Astrocyte (in vitro differentiated cells and primary cell): ENCODE data around the gene FGD5. TPM values are rescaled to one million over a fixed set of nuclear protein-coding genes. Genes with fewer than 3 reads are reported as not detected.

Experiments used
- DNase-seq: peaks from one replicate; pipeline ENCODE4 v3.0.0-alpha.2; 2010; ENCODE audit warnings: low read depth
- FAIRE-seq: peaks from 2 replicates; lab custom pipeline; 2011; peaks lifted over from hg19 to GRCh38; lab: Jason Lieb, UNC
- H2AFZ ChIP-seq: 2 replicates; pipeline ENCODE4 v1.6.0; 2012; ENCODE audit warnings: low read depth, low read length, inconsistent platforms
- H3K27ac ChIP-seq: 2 replicates; pipeline ENCODE4 v1.5.1; 2011; ENCODE audit warnings: low read depth, low read length, inconsistent platforms
- H3K27me3 ChIP-seq: 2 replicates; pipeline ENCODE4 v1.6.0; 2011; ENCODE audit warnings: low read length, inconsistent platforms; ENCODE audit not compliant: insufficient read depth
- H3K36me3 ChIP-seq: 2 replicates; pipeline ENCODE4 v1.5.1; 2011; ENCODE audit warnings: low read length, inconsistent platforms; ENCODE audit not compliant: insufficient read depth
- H3K4me1 ChIP-seq: 2 replicates; pipeline ENCODE4 v1.5.1; 2011; ENCODE audit warnings: low read length, inconsistent platforms; ENCODE audit not compliant: insufficient read depth
- H3K4me2 ChIP-seq: 2 replicates; pipeline ENCODE4 v1.6.0; 2012; ENCODE audit warnings: low read length, inconsistent platforms
- H3K4me3 ChIP-seq: 2 replicates; pipeline ENCODE4 v1.5.1; 2011; ENCODE audit warnings: low read depth, mild to moderate bottlenecking, low read length, inconsistent platforms; ENCODE audit not compliant: insufficient read depth
- H3K79me2 ChIP-seq: 2 replicates; pipeline ENCODE4 v1.6.0; 2012; ENCODE audit warnings: mild to moderate bottlenecking, low read length, inconsistent platforms; ENCODE audit not compliant: insufficient read depth
- H3K9ac ChIP-seq: 2 replicates; pipeline ENCODE4 v1.6.0; 2012; ENCODE audit warnings: mild to moderate bottlenecking, low read length, inconsistent platforms
- H3K9me3 ChIP-seq: 2 replicates; pipeline ENCODE4 v1.5.1; 2012; ENCODE audit warnings: low read depth, mild to moderate bottlenecking, low read length, inconsistent platforms; ENCODE audit not compliant: insufficient read depth
- H4K20me1 ChIP-seq: 2 replicates; pipeline ENCODE4 v1.6.0; 2012; ENCODE audit warnings: low read length, inconsistent platforms; ENCODE audit not compliant: insufficient read depth
- H3K27ac Mint-ChIP-seq: one replicate; pipeline ENCODE4 v1.8.0; 2021; ENCODE audit warnings: mild to moderate bottlenecking, mixed read lengths; ENCODE audit not compliant: unreplicated experiment
- H3K27me3 Mint-ChIP-seq: one replicate; pipeline ENCODE4 v1.8.0; 2021; ENCODE audit warnings: low read depth, mixed read lengths; ENCODE audit not compliant: unreplicated experiment
- H3K36me3 Mint-ChIP-seq: one replicate; pipeline ENCODE4 v1.8.0; 2021; ENCODE audit warnings: low read depth, mixed read lengths; ENCODE audit not compliant: unreplicated experiment
- H3K4me1 Mint-ChIP-seq: one replicate; pipeline ENCODE4 v1.8.0; 2021; ENCODE audit warnings: low read depth, mixed read lengths; ENCODE audit not compliant: unreplicated experiment
- H3K4me3 Mint-ChIP-seq: one replicate; pipeline ENCODE4 v1.8.0; 2021; ENCODE audit warnings: mild to moderate bottlenecking, moderate library complexity, mixed read lengths; ENCODE audit not compliant: unreplicated experiment
- H3K9me3 Mint-ChIP-seq: one replicate; pipeline ENCODE4 v1.8.0; 2021; ENCODE audit warnings: mild to moderate bottlenecking, mixed read lengths; ENCODE audit not compliant: unreplicated experiment
- EZH2 ChIP-seq: IDR thresholded peaks from 2 replicates; pipeline ENCODE4 v1.6.1; 2012; ENCODE audit warnings: mild to moderate bottlenecking, low read length, inconsistent platforms; ENCODE audit not compliant: insufficient read depth
- total RNA-seq: library from RNA; stranded (reverse); gene quantifications from 2 replicates; pipeline ENCODE4 v1.2.1, GENCODE V29; 2021
- TF ChIP-seq, protein P1 (sequence below): IDR thresholded peaks from 2 replicates; pipeline ENCODE4 v1.5.1; 2011; ENCODE audit warnings: low read depth, mild to moderate bottlenecking, inconsistent platforms, low read length, moderate library complexity; ENCODE audit not compliant: insufficient read depth

The FGD5 gene
- total RNA-seq, 1 donor from 2014 or later = 2.0 TPM

DNA sequence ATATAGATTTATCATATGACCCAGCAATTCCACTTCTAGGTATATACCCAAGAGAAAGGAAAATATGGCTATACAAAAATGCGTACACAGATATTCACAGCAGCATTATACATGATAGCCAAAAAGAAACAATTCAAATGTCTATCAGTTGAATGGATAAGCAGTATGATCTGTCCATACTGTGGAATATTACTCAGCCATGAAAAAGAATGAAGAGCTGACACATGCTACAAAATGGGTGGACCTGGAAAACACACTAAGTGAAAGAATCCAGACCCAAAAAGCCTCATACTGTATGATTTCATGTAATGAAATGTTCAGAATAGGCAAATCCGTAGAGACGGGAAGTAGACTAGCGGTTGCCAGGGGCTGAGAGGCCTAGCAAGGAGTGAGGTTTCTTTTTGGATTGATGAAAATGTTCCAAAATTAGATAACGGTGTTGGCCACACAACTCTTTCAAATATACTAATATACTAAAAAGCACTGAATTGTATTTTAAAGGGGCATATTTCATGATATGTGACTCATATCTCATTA lies 33.4 kb downstream of the FGD5 start:
- Histone ChIP-seq H3K27ac (no peak overlapping the region), H3K36me3 (no peaks in the 10 kb centered on the region), H3K4me3 (no peak overlapping the region), H4K20me1 (no peaks in the 10 kb centered on the region), H3K27me3 (peaks cover 13% of the 10 kb centered on the region), H3K4me2 (no peak overlapping the region), H3K4me1 (no peaks in the 10 kb centered on the region), H2AFZ (no peak overlapping the region), H3K9me3 (no peaks in the 10 kb centered on the region), H3K79me2 (no peaks in the 10 kb centered on the region), H3K9ac (no peak overlapping the region)
- peaks cover 4% of the 10 kb centered on the region for H3K4me1 Mint-ChIP-seq
- H3K9me3 Mint-ChIP-seq = peaks cover 4% of the 10 kb centered on the region
- FAIRE-seq = no peak
- no peak for DNase-seq
- peaks cover 17% of the 10 kb centered on the region for H3K27me3 Mint-ChIP-seq
- TF ChIP-seq, protein P1, sequence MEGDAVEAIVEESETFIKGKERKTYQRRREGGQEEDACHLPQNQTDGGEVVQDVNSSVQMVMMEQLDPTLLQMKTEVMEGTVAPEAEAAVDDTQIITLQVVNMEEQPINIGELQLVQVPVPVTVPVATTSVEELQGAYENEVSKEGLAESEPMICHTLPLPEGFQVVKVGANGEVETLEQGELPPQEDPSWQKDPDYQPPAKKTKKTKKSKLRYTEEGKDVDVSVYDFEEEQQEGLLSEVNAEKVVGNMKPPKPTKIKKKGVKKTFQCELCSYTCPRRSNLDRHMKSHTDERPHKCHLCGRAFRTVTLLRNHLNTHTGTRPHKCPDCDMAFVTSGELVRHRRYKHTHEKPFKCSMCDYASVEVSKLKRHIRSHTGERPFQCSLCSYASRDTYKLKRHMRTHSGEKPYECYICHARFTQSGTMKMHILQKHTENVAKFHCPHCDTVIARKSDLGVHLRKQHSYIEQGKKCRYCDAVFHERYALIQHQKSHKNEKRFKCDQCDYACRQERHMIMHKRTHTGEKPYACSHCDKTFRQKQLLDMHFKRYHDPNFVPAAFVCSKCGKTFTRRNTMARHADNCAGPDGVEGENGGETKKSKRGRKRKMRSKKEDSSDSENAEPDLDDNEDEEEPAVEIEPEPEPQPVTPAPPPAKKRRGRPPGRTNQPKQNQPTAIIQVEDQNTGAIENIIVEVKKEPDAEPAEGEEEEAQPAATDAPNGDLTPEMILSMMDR = no peak
- TF ChIP-seq EZH2 = no peak
- H3K36me3 Mint-ChIP-seq = no peaks in the 10 kb centered on the region
- no peak overlapping the region for H3K27ac Mint-ChIP-seq
- H3K4me3 Mint-ChIP-seq = no peak overlapping the region

DNA sequence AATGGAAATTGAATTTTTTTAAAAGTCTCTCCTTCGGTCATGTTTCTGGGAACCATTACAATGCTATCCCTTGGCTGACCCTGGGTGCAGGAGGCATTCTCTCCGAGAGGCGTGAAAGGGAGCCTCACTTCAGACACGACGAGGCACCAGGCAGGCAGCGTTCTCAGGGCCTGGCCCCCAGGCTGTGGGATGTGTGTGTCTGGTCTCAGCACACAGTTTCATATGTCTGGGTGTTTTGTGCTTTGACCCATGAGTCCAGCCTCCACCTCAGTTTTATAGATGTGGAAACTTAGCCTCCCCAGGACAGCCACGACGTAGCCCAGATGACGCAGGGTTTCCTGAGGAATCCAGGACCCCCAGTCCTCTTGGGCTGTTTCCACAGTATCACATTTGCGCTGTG lies 34.0 kb downstream of the FGD5 start:
- Histone ChIP-seq H4K20me1 (no peaks in the 10 kb centered on the region), H2AFZ (no peak overlapping the region)
- no peak overlapping the region for H3K27ac Mint-ChIP-seq

More for the DNA sequence above, 34.0 kb downstream of the FGD5 start:
- Histone ChIP-seq H3K27me3 (peaks cover 8% of the 10 kb centered on the region), H3K36me3 (no peaks in the 10 kb centered on the region), H3K27ac (no peak overlapping the region), H3K9ac (no peak overlapping the region), H3K9me3 (no peaks in the 10 kb centered on the region), H3K4me2 (no peak overlapping the region), H3K4me3 (no peak overlapping the region), H3K79me2 (no peaks in the 10 kb centered on the region), H3K4me1 (no peaks in the 10 kb centered on the region)
- peaks cover 12% of the 10 kb centered on the region for H3K27me3 Mint-ChIP-seq
- no peak for TF ChIP-seq EZH2
- TF ChIP-seq, protein P1 = no peak
- peaks cover 4% of the 10 kb centered on the region for H3K9me3 Mint-ChIP-seq
- FAIRE-seq = no peak
- H3K4me3 Mint-ChIP-seq = no peak overlapping the region
- H3K36me3 Mint-ChIP-seq = no peaks in the 10 kb centered on the region
- no peak for DNase-seq
- peaks cover 3% of the 10 kb centered on the region for H3K4me1 Mint-ChIP-seq
